HG03521 (cell line): Measurements from ENCODE around the gene EPPIN.

ENCODE experiments used
- ATAC-seq: cut with Tn5 transposase; IDR thresholded peaks from one replicate; pipeline ENCODE4 v1.9.1; 2021; ENCODE audit warnings: mild to moderate bottlenecking, moderate library complexity; ENCODE audit not compliant: unreplicated experiment

Gene EPPIN

DNA sequence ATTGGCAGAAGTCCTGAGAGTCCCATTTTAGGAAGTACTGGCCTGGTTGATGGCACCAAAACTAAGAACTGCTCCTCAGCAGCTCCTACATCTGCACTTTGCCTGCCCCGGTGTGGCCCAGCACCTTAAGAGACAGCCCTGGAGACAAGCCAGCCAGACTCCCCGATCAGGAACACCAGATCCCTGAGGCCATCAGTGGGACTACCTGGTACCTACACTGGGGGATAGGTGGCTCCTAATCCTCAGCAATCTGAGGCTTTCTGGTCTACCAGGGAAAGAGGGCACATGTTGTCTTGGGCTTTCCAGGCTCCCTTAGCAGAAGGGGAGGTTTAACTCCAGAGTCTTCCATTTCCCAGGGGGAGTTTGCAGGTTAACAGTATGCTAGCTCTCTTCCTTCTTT, 7.8 kb downstream of the EPPIN start, which contains the start of gene WFDC6:
Gene WFDC6 (minus strand): TSS at position 101 of the 400 bp plus-strand sequence. CDS start 75 bp downstream, at position 26.
- ATAC-seq = no peak

DNA sequence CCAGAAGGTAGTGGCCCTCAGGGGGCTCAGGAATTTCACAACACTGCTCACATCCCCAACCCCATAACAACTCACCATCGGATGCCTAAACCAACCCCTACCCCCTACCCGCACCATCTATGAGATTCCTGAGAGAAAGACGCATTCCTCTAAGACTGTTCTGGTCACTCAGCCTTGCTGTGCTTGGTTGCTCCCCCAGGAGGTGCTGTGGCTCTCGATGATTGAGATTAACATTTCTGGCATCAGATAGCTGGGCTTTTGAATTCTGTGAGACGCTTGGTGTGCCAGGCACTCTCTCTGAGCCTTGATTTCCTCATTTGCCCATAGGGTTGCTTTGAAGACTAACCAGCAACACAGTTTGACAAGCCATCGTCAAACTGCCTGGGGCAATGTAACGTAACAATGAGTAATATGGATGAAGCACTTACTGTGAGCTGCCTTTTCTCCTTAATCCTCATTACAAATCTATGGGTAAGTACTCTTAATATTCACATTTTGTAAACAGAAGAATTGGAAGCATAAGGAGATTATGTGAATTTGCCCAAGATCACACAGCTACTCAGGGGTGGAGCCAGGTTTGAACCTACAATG, 8.9 kb downstream of the EPPIN start:
- ATAC-seq = no peak

DNA sequence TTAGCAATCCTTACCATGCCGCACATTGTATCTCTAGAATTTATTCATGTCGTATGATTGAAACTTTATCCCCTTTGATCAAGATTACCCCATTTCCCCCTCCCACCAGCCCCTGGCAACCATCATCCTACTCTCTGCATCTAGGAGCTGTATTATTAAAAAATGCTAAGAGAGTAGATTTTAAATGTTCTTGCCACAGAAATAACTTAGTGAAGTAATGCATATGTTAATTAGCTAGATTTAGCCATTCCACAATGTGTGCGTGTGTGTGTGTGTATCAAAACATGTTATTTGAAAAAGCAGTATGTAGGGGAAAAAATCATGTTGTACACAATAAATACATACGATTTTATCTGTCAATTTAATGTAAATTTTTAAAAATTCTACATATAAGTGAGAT, 19.9 kb downstream of the EPPIN start:
- ATAC-seq = no peak

DNA sequence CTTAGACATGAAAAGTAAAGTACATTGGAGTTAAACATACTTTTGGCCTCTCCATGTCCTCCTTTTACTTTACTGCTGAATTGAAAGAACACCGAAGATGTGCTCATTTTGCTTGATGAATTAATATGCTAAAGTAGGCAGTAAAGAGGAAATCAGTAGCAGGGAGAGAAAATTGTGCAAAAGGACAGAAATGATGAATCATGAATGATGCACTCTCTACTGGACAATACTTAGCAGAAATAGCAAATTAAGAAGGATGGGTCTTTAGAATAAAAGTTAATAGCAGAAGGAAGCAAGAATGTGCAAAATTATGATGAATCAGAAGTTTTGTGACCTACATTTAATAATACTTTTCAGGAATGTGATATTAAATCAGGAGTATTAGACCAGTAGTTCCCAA, 23.4 kb downstream of the EPPIN start:
- no peak for ATAC-seq

DNA sequence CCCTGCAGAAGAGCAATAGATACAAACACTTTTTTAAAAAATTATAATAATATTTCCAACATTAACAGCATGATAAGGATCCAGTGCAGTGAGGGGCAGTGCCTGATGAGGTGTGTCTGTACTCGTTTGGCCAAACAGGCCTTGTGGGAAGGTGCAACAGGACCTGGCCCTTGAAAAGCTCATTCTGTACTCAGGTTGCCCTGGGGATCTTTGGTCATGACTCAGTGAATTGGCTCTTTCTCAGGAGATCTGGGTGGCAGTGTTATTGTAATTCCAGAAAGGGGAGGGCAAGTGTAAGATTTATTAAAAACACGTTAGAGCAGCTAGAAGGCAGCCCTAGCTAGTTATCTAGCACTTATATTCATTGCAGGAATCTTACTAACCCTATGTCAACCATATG, 28.9 kb downstream of the EPPIN start:
- no peak for ATAC-seq

DNA sequence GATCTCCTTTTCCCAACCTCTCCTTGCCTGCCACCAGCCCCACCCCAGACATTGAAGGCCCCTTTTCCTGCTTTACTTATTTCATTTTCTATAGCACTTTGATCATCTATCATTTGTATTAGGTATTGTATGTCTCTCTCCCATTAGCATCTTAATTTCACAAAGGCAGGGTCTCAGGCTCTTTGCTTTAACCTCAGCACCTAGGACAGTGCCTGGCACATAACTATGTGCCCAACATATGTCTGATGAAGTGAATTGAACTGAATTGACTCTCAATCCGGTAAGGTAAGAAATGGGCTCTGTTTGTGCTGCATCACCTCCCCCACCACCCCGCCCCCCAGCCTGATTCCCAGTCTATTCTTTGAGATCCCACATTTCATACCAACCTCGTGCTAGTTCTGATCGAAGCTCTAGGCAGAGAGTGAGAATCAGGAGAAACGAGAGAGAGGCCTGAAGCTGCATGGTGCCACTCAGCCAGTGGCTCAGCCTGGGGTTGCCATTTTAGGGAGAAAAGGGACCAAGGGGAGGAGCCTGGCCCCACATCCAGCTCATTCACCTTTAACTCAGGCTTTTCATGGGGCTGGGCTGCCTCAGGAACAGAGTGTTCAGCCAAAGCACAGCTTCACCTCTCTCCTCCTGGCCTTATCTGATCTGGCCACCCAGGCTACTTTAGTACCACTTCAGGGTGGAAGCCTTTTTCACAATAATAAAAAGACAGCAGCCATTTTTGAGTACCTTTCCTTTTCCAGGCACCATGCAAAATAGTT, 31.9 kb downstream of the EPPIN start, which contains the start of gene SPINT3:
Gene SPINT3 (minus strand): TSS at position 476 of the 767 bp plus-strand sequence. CDS start 14 bp downstream, at position 462.
- no peak for ATAC-seq

DNA sequence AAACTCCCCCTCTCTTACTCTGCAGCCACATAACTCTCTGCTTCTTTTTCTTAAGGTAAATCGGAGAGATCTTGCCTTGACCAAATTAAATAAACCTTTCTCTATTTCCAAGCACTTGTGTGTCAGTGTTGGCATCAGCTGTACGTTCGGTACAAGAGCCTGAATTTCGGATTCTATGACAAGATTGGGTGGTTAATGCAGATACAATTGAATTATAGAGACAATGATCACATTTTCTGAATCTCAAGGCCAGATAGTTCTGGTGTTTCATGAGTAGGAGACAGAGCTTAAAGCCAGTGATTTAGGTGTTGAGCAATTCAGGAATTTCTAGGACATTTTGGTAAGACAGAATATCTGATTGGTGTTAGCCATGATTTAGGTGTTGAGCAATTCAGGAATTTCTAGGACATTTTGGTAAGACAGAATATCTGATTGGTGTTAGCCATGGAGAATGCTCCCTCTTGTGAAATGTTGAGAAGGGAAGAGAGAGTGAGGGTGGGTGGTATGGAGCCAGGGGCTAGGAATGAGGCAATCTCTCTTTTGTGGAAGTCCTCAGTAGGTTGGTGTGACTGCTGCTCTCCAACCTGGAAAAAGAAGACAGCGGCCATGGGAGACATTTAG, 36.8 kb downstream of the EPPIN start:
- ATAC-seq = no peak

DNA sequence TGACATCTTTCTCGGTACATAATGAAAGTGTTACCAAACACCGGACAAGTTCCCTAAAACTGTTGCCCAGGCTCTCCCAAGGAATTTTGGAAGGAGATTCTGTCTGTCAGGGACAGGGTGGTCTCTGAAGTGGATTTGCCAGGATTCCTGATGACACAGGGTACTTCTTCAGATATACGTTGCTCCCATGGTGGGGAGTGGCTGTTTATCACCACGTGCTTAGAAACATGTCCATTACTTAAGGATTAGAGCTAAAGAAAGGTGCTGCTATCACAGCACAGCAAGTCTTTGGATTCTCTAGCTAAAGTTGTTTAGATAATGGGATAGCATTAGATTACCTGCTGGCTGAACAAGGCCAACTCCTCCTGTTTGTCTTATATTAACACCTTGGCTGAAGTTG, 38.1 kb downstream of the EPPIN start:
- no peak for ATAC-seq

DNA sequence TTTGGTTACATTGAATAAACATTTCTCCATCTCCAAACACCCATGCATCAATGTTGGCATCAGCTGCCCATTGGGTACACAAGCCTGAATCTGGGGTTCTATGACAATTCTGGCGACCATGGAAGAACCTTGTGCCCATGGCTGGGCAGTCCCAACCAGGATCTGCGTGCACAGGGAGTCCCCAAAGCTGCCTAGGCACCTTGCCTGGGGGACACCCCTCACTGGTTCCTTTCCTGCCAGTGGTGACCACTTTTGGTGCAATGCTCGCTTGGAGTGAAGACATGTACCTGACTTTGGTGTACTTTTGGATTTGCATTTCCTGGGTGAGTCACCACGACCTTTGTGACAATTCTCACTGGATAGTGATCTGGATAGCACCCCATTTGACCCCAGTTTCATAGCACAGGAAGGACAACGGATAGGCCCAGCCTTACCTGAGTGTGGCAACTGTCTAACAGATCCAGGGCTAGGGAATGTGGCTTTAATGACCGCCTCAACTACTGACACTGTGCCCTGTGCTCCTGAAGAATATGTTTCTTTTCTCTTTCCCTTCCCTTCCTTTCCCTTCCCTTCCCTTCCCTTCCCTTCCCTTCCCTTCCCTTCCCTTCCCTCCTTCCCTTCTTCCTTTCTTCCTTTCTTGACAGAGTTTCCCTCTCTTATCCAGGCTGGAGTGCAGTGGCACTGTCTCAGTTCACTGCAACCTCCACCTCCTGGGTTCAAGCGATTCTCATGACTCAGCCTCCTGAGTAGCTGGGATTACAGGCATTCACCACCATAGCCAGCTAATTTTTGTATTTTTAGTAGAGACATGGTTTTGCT, 38.9 kb downstream of the EPPIN start:
- no peak for ATAC-seq

DNA sequence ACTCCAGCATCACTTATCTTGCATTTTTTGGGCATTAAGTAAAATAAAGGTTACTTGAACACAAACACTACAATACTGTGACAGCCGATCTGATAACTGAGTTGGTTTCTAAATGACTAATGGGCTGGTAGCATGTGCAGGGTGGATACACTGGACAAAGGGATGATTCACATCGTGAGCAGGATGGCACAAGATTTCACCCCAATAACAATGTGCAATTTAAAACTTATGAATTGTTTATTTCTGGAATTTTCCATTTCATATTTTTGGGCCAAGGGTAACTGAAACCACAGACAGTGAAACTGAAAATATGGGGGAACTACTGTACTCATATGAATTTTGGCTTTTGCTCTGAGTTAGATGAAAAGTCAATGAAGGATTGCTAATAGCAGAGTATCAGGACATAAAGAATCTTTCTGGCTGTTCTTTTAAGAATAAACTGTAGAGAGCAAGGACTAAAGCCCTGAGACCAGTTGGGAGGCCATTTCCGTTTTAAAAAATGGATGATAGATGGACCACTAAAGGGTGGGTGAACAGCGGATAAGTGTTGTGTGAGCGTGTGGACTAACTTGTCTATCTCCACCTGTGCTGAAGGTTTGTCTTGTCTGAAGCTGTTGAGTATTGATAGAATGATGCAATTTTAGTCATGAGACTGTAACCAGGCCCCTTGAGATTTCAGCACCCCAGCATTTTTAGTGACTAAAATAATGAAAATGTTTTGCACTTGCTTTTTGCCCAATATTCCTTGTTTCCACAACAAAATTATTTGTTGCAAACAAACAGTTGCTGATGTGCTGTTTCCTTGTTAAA, 40.0 kb downstream of the EPPIN start:
- ATAC-seq = no peak

DNA sequence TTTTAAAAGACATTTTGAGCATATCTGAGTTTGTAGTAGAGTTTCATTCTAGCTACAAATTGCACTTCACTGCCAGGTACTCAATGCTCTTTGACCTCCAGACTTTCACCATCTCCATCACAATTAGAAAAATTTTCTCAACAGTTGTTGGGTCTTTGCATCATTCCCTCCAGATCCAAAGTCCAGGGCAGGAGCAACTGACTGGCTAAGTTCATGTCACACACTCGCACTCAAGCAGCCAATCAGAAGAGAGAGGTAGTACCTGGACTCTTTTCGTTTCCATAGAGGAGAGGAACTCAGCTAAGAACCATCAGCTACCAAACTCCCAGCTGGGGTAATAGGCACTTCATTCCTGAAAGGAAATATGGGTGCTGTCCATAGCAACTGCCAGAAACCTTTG, 40.8 kb downstream of the EPPIN start:
- ATAC-seq = no peak

DNA sequence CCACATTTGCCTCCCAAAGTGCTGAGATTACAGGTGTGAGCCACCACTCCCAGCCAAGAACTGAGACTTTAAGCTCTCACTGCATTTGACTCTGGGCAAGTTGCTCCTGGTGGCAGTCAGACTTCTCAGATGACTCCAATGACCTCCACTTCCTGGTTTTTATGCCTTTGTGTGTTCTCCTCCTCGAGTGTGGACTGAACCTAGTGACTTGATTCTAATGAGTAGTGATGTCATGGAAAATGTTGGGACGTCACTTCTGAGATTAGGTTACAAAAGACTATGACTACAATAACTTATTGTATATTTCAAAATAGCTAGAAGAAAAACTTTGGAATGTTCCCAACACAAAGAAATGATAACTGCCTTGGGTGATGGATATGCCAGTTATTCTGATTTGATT, 43.8 kb downstream of the EPPIN start:
- ATAC-seq = no peak

DNA sequence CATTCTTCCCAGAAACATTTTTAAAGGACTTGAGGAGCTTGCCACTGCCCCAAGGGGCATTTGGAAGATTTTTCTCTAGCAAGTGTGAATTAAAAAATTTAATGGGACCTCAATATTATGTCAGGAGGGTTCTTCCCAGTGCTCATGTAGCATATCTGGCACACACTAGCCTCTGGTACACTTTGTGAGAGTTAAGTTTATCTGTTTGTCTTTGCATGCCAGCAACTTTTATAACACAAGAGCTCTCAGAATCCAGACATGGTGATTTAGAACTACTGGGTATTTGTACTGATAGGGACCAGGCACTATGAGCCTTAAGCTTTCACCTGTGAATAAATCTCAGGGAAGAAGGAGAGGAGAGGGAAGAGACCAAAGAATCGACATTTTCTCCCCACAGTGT, 44.6 kb downstream of the EPPIN start:
- ATAC-seq = no peak

DNA sequence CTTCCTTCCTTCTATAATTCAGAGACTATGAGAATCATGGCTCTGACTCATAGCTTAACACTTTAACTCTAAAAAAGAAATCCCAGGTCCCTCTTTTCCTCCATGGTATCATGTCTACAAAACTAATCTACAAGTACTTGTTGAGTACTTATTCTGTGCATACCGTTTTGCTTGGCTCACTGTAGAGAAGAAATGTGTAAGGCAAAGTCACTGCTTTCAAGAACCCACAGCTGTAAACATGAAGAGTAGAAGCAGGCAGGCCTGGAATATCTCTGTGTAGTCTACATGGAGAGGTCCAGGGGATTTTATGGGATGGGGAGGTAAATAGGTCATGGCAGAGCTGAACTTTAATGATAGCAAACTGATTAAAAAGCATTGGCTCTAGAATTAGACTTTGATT, 45.6 kb downstream of the EPPIN start:
- ATAC-seq = no peak

DNA sequence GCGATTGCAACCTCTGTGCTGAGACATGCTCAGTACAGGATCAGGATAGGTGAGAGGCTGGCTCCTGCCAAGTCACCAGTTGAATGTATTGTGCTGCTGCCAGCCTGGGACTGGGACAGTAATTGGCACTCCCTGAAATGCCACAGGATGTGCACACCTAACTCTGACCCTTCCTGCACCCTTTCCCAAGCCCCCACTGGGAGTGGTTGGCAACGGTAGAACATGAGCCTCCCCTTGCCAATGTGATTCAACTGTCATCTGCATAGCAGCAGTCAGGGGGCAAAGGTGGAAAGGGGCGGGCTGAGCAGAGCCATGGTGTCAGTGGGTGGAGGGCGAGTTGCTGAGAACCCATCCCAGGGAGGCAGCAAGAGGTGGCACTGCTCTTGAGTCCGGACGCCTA, 47.2 kb downstream of the EPPIN start:
- ATAC-seq = no peak

DNA sequence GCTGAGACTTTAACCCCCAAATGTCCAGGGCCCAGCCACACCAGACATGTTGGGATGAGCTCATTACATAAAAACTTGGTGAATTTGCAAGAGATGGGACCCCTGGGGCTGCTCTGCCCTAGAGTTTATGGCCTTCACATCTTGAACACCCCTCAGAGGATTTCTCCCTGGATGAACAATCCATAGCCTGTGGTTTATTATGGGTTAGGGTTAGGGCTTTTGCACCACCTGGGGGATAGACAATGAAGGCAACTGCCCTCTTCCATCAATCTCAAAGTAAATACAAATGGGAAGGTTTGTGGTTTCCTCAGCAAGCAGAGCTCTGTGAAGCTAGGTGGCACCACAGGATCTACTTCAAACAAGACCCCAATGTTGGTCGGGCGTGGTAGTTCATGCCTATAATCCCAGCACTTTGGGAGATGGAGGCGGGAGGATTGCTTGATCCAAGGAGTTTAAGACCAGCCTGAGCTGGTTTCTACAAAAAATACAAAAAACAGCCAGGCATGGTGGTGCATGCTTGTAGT, 49.2 kb downstream of the EPPIN start:
- no peak for ATAC-seq

DNA sequence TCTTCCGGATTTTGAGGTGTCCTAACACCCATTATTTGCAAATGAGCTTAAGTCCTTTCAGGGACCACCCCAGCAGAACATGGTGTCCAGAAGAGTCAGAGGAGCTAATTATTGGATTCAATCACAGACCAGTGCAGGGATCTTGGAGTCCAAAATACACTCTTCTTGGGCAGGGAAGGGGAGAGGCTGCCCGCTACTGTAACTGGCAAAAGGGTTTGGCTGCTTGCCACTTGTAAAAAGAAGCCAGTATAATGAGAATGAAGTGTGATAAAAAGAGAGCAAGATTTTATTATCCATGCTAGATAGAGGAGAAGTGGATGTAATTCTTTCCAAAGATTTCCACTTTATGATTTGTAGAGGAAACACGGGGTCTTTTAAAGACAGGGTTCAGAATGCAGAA, 51.0 kb downstream of the EPPIN start:
- ATAC-seq = no peak

DNA sequence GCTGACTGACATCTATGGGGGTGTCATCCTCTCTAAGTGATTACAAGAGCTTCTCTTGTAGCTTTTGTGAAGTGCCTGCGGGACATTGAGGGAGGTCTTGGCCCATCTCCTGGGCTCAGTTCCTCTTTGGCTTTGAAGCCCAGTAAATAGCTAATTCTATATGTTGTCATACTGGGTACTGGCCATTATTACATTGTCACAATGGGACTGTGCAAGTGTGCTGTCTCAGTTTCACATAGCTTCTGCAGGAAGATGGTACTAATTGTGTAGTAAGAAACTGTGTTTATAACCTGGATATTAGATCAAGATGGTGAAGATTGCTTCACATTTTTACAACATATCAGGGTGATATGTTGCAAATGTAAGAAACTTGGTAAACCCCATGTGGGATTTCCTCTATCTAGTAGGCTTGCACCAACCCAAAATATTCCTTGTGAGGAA, 51.7 kb downstream of the EPPIN start:
- ATAC-seq = no peak
